Measurements from ENCODE around the gene SLC30A2. TPM values are rescaled to one million over a fixed set of nuclear protein-coding genes. Genes with fewer than 3 reads are reported as not detected.
A peak's percentile ranks its signal among the peaks of the same experiment; 100 is the strongest.

SLC30A2 gene
- total RNA-seq, 2 experiments from 2014 or later, result not detected

DNA sequence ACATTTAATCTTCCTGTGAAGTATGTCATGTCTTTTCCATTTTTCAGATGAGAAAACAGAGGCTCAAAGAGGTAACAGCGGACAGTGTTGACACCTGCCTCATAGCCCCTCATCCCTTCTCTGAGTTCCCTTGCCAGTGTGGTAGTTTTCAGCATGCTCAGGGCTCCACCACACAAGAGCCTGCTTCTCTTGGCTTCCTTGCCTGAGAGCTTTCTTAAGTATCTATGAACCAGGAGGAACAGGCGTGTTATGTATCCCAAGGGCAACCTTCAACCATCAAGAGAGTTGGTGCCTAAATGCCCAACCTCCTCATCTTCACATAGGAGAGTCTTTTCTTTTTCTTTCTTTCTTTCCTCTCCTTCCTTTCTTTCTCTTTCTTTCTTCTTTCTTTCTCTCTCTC is 42.2 kb downstream of the SLC30A2 start:
- ChIA-PET POLR2A (no interaction called here), CTCF (interaction anchor here (1.5 to 12.9 kb wide), 2 partner anchors 104 to 166 kb away, joined by 4 to 610 read pairs; partner anchors contain the start of gene STMN1)
- H3K4me1 Mint-ChIP-seq (ENCODE audit: low read depth), result peaks cover 1% of the 10 kb centered on the region
- ATAC-seq (no peak), DNase-seq (no peak)
- H3K27ac Mint-ChIP-seq, result no peak overlapping the region
- no peaks in the 10 kb centered on the region for H3K36me3 Mint-ChIP-seq (ENCODE audit: low read depth)
- no peaks in the 10 kb centered on the region for H3K9me3 Mint-ChIP-seq (ENCODE audit: insufficient read depth)
- H3K4me3 Mint-ChIP-seq, result no peak overlapping the region
- peaks cover 11% of the 10 kb centered on the region for H3K27me3 Mint-ChIP-seq (ENCODE audit: low read depth)

DNA sequence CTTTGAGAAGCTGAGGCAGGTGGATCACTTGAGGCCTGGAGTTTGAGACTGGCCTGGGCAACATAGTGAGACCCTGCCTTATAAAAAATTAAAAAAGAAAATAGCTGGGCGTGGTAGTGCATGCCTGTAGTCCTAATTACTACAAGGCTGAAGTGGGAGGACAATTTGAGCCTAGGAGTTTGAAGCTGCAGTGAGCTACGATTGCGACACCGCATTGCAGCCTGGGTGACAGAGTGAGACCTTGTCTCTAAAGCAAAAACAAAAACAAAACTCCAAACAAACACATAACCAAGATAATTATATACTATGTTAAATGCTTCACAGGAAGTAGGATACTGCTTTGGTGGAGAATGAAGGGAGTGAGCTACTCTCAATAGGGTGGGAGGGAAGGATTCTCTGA is 42.7 kb downstream of the SLC30A2 start:
- H3K4me1 Mint-ChIP-seq (ENCODE audit: low read depth), result peaks cover 6% of the 10 kb centered on the region
- H3K36me3 Mint-ChIP-seq (ENCODE audit: low read depth), result no peaks in the 10 kb centered on the region
- ChIA-PET POLR2A (no interaction called here), CTCF (interaction anchor here (12.9 kb wide), 1 partner anchor 104 kb away, joined by 610 read pairs; the partner anchor contains the start of gene STMN1)
- no peak for DNase-seq
- no peaks in the 10 kb centered on the region for H3K9me3 Mint-ChIP-seq (ENCODE audit: insufficient read depth)
- ATAC-seq, result no peak
- no peak overlapping the region for H3K4me3 Mint-ChIP-seq
- peaks cover 11% of the 10 kb centered on the region for H3K27me3 Mint-ChIP-seq (ENCODE audit: low read depth)
- no peak overlapping the region for H3K27ac Mint-ChIP-seq

DNA sequence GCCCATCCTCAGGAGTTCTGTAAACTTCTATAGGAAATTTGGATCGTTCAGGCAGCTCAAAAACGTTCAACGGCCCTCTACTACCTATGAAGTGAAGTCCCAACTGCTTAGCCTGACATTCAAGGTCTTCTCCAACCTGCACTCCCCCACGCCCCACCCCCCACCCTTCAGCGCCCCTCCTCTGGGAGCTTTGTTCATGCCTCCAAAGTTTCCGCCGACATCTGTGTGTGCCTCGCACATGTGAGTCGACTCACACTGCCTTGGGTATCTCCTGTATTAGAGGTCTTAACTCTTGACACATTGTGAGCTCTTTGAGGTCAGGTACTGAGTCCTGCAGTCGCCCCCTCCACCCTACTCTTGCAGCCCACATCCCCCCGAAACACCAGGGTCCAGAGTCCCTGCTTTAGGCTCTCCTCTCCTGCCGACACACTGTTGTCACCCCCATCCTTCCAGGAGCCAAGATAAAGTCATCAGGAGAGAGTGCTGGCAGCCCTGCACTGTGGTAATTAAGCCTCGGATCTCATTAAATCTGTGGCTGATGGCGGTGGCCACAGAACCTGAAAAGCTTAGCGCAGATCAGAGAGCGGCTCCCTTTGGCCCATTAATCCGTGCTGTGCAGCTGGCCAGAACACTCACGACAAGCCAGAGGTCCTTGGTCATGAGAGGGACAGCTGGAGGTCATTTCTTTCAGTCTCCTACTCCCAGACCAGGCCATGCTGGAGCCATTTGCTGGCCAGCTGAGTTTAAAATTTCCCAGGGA is 46.7 kb downstream of the SLC30A2 start:
- no peak overlapping the region for H3K4me3 Mint-ChIP-seq
- peaks cover 2% of the 10 kb centered on the region for H3K36me3 Mint-ChIP-seq (ENCODE audit: low read depth)
- peak overlapping the region; percentile 3 for H3K27ac Mint-ChIP-seq
- H3K4me1 Mint-ChIP-seq (ENCODE audit: low read depth), result peaks cover 24% of the 10 kb centered on the region
- H3K9me3 Mint-ChIP-seq (ENCODE audit: insufficient read depth), result no peaks in the 10 kb centered on the region
- POLR2A ChIA-PET, result interaction anchor here (0.8 kb wide), 1 partner anchor 179 kb away, joined by 3 read pairs; no protein-coding TSS in a partner anchor
- peaks cover 1% of the 10 kb centered on the region for H3K27me3 Mint-ChIP-seq (ENCODE audit: low read depth)
- DNase-seq, result no peak
- ATAC-seq, result no peak
- CTCF ChIA-PET, result interaction anchor here (0.7 to 12.9 kb wide), 5 partner anchors 9 to 100 kb away, joined by 3 to 610 read pairs (median 3); partner anchors contain the start of gene STMN1

DNA sequence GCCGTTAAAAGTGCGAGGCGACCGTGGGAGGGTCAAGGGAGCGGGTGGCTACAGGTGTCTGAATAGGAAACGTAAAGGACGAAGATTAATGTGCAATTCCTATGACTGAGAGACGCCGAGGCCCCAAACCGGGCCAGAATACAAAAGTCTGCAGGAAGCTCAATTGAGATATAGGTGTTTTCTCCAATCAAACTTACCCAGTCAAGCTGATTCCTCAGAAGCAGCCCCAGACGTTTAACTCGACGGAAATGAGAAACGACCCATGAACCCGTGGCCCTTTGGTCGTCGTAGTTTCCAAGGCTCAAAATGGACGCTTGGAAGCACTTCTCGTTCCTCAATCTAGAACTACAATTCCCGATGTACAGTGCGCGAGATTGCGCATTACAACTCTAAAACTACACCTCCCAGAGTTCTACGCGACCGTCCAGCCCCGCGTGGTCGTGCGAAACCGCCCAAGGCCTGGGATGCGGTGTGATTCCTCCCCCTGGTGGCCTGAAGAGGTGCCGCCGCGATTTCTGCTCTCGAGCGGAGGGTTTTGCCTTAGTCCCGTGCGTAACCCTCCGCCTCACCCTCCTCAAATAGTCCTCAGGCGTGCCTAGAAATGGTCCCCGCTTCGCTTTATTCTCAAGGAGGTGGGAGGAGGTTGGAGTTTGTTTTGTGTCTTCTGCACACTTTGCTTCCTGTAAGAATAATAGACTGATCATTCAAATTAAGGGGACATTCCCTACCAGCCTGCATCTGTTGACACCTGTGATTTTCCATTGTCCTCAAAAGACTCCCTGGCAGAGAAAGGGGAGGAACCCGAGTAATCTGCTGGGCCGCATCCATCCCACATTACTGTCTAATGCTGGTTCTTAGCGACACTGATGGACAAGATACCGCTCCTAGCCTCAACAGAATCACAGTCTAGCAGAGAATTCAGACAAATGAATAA is 47.8 kb downstream of the SLC30A2 start, which contains the start of gene PAFAH2:
TSS of gene PAFAH2 (minus strand) at position 236 of the 934 bp plus-strand sequence. CDS start 7,247 bp downstream, outside the sequence.
- Mint-ChIP-seq H3K36me3 (ENCODE audit: low read depth) (peaks cover 2% of the 10 kb centered on the region), H3K27me3 (ENCODE audit: low read depth) (no peaks in the 10 kb centered on the region), H3K9me3 (ENCODE audit: insufficient read depth) (no peaks in the 10 kb centered on the region), H3K4me1 (ENCODE audit: low read depth) (peaks cover 30% of the 10 kb centered on the region), H3K27ac (peak within 1 kb of the TSS; percentile 95), H3K4me3 (peak within 1 kb of the TSS; percentile 93)
- ChIA-PET CTCF (interaction anchor here (0.6 to 12.9 kb wide), 60 partner anchors 8 to 1727 kb away, joined by 3 to 610 read pairs (median 4); partner anchors contain the start of genes MTFR1L, PAQR7, STMN1 and ZNF593), POLR2A (interaction anchor here (0.6 to 2.6 kb wide), 16 partner anchors 12 to 451 kb away, joined by 3 to 53 read pairs (median 4); partner anchors contain the start of gene STMN1)
- peak; percentile 99 for DNase-seq
- peak; percentile 97 for ATAC-seq

DNA sequence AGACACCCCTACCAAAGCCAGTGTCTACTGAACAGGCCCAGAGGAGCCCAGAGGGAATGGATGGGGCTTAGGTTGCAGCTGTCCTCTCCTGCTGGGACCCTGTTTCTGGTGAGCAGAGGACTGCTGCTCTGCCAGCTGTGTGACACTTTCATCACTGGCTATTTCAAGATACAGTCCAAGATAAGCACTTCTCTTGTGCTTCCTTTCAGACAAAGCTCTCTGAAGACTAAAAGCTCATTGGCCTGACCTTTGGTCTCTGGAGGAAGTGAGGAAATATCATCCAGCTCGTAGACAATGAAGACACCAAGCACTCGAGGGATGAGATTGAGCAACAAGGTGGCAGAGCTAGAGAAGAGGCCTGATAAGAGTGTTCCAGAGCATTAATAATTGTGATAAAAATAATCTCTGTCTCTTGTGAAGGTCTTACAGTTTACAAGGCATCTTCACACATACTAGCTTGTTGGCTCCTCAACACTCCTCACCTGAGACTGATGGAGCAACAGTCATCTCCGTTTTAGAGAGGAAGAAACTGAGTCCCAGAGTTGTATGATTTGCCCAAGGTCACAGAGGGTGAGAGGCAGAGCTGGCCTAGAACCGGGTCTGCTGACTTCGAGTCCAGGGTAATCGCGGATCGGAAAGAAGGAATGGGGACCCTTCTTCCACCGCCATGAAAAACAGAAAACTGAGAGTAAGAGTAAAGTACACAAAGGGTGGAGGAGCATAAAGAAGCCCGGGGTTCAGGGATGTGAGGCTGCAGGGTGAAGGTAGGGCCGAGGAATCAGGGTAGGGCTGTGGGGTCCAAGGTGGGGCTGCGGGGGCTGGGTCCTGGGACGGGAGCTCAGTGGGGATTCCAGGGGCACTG is 48.7 kb downstream of the SLC30A2 start:
- peaks cover 39% of the 10 kb centered on the region for H3K4me1 Mint-ChIP-seq (ENCODE audit: low read depth)
- peak overlapping the region; percentile 93 for H3K4me3 Mint-ChIP-seq
- ChIA-PET CTCF (interaction anchor here (0.6 to 12.9 kb wide), 61 partner anchors 9 to 1728 kb away, joined by 3 to 610 read pairs (median 4); partner anchors contain the start of genes MTFR1L, PAQR7, STMN1 and ZNF593), POLR2A (interaction anchor here (0.7 to 2.6 kb wide), 15 partner anchors 11 to 450 kb away, joined by 3 to 53 read pairs (median 4); partner anchors contain the start of gene STMN1)
- H3K27ac Mint-ChIP-seq, result peak overlapping the region; percentile 95
- H3K36me3 Mint-ChIP-seq (ENCODE audit: low read depth), result peaks cover 6% of the 10 kb centered on the region
- H3K27me3 Mint-ChIP-seq (ENCODE audit: low read depth), result no peaks in the 10 kb centered on the region
- DNase-seq (peak; percentile 33), ATAC-seq (no peak)
- H3K9me3 Mint-ChIP-seq (ENCODE audit: insufficient read depth), result no peaks in the 10 kb centered on the region

DNA sequence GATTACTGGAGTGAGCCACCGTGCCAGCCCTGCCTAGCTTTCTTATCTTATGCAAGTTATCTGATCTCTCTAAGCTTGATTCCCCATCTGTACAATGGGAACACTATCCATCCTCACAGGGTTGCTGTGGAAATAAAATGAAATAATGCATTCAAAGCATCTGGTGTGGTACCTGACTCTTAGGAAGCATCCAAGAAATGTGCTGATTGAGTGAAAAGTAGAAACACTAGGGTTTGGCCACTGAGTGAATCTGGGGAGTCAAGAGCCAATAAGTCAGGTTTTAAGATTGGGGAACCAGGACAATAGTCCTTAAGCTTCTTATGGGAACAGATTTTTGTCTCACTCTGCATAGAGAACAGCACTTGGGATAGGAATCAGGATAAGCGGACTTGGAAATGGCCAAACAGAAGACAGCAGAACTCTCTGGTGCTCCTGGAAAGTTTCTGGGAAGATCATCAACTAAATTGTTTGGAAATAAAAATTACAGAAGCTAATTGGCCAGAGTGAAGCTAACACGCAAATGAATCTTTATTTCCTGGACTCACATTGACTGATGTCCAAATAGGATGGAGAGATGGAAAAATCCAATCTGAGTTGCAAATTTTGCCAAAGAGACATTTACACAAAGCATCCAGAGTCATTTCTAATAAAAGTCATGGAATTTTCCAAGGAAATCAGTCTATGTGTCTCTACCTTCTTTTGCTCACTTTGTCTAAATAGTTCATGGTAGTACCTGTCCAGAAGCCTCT is 51.3 kb downstream of the SLC30A2 start:
- H3K9me3 Mint-ChIP-seq (ENCODE audit: insufficient read depth), result no peaks in the 10 kb centered on the region
- H3K36me3 Mint-ChIP-seq (ENCODE audit: low read depth), result peaks cover 6% of the 10 kb centered on the region
- H3K27ac Mint-ChIP-seq, result no peak overlapping the region
- H3K4me3 Mint-ChIP-seq, result no peak overlapping the region
- DNase-seq (no peak), ATAC-seq (no peak)
- H3K27me3 Mint-ChIP-seq (ENCODE audit: low read depth), result no peaks in the 10 kb centered on the region
- ChIA-PET CTCF (interaction anchor here (0.8 to 12.9 kb wide), 6 partner anchors 23 to 95 kb away, joined by 3 to 610 read pairs (median 3); partner anchors contain the start of gene STMN1), POLR2A (interaction anchor here (0.7 to 1.3 kb wide), 4 partner anchors 98 to 294 kb away, joined by 3 to 4 read pairs (median 3); no protein-coding TSS in a partner anchor)
- peaks cover 58% of the 10 kb centered on the region for H3K4me1 Mint-ChIP-seq (ENCODE audit: low read depth)

DNA sequence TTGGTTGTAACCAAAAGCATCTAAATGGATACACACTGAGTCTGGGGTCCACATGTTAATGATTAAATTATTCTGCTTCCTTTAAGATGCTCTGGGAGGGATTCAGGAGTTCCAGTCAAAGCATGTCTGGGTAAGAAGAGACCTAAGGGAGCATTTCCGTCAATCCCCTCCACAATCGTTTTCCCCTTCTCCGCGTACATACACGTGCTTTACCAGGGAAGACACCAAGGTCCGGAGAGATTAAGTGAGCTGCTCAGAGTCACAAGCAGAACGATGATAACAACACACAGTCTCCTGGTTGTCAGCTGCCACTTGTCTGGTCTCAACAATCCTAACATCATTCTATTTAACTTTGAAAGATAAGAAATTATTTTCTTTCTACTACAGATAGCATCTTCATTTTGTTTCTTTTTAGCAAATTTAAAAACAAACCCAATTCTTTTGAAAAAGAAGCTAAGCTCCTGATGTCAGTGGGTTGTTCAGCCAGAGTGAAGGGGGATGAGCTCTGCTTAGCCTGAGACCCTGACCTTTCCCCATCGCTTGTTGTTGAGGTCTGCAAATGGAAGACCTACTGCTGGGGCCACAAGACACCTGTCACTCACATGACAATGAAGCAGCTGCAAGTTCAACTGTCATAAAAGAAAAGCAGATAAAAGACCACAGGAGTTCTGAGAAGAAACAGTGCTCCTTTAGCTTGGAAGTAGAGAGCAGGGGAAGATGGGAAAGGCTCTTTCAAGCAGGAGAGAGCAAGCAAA is 52.5 kb downstream of the SLC30A2 start:
- Mint-ChIP-seq H3K4me1 (ENCODE audit: low read depth) (peaks cover 61% of the 10 kb centered on the region), H3K9me3 (ENCODE audit: insufficient read depth) (no peaks in the 10 kb centered on the region), H3K4me3 (no peak overlapping the region), H3K27ac (no peak overlapping the region), H3K36me3 (ENCODE audit: low read depth) (peaks cover 9% of the 10 kb centered on the region), H3K27me3 (ENCODE audit: low read depth) (no peaks in the 10 kb centered on the region)
- ChIA-PET POLR2A (interaction anchor here (1.0 to 1.3 kb wide), 2 partner anchors 97 to 110 kb away, joined by 3 read pairs; no protein-coding TSS in a partner anchor), CTCF (interaction anchor here (1.0 to 12.9 kb wide), 3 partner anchors 34 to 94 kb away, joined by 3 to 610 read pairs (median 3); partner anchors contain the start of gene STMN1)
- DNase-seq, result no peak
- no peak for ATAC-seq

DNA sequence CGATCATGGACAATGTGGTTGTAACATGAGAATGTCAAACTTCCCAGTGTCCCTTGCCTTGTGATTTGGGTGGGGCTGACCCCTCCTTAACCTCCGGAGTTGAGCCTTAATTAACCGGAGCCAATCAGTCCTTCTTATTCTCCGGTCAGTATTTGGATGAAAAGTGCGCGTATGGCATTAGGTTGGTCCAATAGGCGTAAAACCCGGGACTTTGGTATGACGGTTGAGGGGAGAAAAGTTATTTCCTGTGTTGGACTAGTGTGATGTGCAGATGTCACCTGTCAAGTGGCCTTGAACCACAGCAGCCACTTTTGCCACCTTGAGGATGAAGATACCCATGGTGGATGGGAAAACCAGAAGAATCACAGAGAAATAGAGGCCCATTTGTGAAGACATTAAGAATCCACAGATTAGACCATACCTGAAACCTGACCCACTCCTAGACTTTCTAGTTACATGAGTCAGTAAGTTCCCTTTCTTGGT is 53.2 kb downstream of the SLC30A2 start:
- Mint-ChIP-seq H3K4me1 (ENCODE audit: low read depth) (peaks cover 58% of the 10 kb centered on the region), H3K27ac (no peak overlapping the region), H3K9me3 (ENCODE audit: insufficient read depth) (no peaks in the 10 kb centered on the region), H3K4me3 (no peak overlapping the region), H3K36me3 (ENCODE audit: low read depth) (peaks cover 14% of the 10 kb centered on the region), H3K27me3 (ENCODE audit: low read depth) (no peaks in the 10 kb centered on the region)
- DNase-seq (no peak), ATAC-seq (no peak)
- POLR2A ChIA-PET, result interaction anchor here (1.2 kb wide), 2 partner anchors 86 to 88 kb away, joined by 4 to 5 read pairs; partner anchors contain the start of gene STMN1
- CTCF ChIA-PET, result interaction anchor here (5.8 to 12.9 kb wide), 2 partner anchors 93 to 97 kb away, joined by 72 to 610 read pairs; partner anchors contain the start of gene STMN1

DNA sequence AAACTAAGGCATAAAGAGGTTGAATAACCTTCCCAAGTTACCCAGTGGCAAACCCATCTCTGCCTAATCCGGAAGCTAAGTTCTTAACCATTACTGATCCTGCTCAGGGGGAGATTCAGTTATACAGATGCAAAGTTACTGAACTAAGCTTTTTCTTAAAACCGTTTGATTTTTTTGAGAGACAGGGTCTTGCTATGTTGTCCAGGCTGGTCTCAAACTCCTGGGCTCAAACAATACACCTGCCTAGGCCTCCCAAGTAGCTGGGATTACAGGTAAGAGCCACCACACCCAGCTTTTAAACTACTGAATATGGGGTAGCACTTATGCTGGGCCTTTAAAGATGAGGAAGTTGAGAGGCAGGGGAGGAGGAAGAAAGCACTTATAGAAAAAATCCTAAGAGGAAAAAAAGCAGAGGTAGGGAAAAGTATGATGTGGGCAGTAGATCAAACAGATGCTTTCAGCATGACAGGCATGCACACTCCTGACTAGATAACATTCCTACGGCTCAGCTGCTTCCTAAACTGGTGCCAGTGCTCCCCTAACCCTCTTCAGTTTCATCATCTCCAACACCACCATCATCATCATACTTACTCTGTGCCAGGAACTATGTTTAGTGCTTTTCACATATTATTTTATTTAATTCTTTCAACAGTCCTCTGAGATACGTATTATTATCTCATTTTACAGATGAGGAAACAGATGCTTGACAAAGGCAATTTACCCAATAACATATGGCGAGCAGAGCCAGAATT is 53.8 kb downstream of the SLC30A2 start:
- no peaks in the 10 kb centered on the region for H3K27me3 Mint-ChIP-seq (ENCODE audit: low read depth)
- ATAC-seq, result no peak

More for the DNA sequence above, 53.8 kb downstream of the SLC30A2 start:
- Mint-ChIP-seq H3K9me3 (ENCODE audit: insufficient read depth) (no peaks in the 10 kb centered on the region), H3K4me3 (no peak overlapping the region), H3K27ac (no peak overlapping the region), H3K4me1 (ENCODE audit: low read depth) (peaks cover 53% of the 10 kb centered on the region), H3K36me3 (ENCODE audit: low read depth) (peaks cover 16% of the 10 kb centered on the region)
- POLR2A ChIA-PET, result interaction anchor here (0.6 to 1.2 kb wide), 4 partner anchors 16 to 87 kb away, joined by 3 to 5 read pairs (median 4); partner anchors contain the start of gene STMN1
- no peak for DNase-seq
- CTCF ChIA-PET, result interaction anchor here (1.0 to 5.8 kb wide), 4 partner anchors 21 to 97 kb away, joined by 3 to 72 read pairs (median 17); no protein-coding TSS in a partner anchor

All from activated CD8-positive, alpha-beta T cell treated with anti-CD3 and anti-CD28 coated beads, Interleukin-2, amount 10 ng/mL, durations not matched to agents 7 days and 5 days (primary cell).